HG03039 (cell line): ENCODE results near the gene EXOC2.
"Not testable (repeated sequence)": the region's sequence is repeated elsewhere in the genome, so short reads cannot be mapped to it uniquely, and the experiment has no call there.

Experiments used
- ATAC-seq: cut with Tn5 transposase; IDR thresholded peaks from one replicate; pipeline ENCODE4 v1.9.1; 2021; ENCODE audit warnings: mild to moderate bottlenecking, moderate library complexity; ENCODE audit not compliant: unreplicated experiment

The EXOC2 gene

DNA sequence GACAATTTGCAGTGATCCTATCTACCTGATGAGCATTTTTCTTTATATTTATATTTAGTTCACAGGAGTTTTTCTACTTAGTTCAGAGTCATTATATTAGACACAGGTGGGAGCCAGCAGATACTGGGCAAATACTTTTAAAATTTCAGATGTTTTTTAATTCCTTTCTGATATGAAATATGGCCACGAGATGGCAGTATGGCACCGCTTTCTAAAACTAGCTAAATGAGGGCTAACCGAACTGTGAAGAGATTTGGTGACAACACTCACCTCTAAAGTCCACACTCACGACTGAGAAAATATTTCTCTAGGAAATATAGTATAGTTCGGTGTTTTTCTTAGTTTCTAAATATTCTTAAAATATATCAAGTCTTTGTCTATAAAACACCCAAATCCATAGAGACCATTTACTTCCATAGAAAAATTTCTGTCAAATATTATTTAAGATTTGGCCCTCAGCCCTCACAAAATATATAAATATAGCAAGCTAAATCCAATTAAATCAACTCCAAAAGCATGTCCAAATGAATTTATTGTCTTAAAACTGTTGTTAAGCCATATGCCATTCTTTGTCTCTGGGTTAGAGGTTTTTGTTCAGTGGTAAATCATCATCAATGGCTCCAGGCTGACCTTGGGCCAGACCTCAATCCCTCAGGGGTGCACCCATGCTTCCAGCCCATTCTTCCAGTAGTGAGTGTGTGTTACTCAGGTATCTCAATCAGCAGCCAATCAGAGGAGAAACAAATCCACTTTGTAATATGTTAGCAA lies 99.6 kb downstream of the EXOC2 start:
- ATAC-seq = no peak

DNA sequence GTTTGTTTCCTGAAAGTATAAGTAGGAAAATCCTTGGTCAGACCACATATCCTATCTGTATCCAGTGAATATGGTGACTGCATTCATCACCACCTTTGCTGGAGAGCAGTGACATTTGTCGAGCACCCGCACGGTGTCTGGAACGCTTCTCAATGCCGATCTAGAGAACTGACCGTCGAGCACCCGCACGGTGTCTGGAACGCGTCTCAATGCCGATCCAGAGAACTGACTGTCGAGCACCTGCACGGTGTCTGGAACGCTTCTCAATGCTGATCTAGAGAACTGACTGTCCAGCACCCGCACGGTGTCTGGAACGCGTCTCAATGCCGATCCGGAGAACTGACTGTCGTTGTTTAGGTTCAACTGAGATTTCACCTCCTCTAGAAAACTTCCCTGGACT lies 103.8 kb downstream of the EXOC2 start:
- ATAC-seq = no peak

- no peak for ATAC-seq
These were observed 106.4 kb downstream of the EXOC2 start for GRCh38 chr6:586553-586952.

DNA sequence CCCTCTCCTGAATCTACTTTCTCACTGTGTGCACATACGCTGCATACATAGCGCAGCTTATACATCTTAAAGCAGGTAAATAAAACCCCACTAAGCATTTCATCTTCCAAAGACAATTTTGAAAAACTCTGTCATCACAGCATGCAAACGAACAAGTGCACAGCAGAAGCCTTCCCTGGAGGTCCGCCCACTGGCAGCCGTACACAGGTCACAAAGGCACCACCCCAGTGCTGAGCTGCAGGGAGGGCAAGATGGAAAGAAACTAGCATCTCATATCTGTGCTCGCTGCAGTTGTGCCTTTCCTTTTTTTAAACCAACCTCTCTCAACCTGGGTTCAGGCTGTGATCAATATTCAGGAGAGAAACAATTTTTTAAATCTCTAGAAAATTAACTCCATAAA lies 109.3 kb downstream of the EXOC2 start:
- no peak for ATAC-seq

- ATAC-seq = no peak
These were observed 109.8 kb downstream of the EXOC2 start for GRCh38 chr6:583116-583515.

DNA sequence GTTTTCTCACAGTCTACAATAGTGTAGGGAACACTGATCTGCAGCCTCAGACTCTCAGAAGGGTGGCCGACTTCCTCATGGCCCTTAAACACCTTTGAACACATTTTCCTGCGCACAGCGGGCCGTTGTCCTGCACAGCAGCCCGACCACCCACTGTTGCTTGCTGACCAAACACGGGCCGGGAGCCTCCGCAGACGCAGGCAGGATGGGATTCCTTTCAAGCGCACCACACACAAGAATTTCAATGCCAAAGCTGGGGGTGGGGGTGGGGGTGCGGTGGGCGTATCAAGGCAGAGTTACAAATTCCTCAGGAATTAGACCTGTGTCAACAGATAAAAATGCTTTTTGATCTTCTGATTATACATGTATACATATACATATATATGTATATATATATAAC lies 110.6 kb downstream of the EXOC2 start:
- ATAC-seq = no peak

DNA sequence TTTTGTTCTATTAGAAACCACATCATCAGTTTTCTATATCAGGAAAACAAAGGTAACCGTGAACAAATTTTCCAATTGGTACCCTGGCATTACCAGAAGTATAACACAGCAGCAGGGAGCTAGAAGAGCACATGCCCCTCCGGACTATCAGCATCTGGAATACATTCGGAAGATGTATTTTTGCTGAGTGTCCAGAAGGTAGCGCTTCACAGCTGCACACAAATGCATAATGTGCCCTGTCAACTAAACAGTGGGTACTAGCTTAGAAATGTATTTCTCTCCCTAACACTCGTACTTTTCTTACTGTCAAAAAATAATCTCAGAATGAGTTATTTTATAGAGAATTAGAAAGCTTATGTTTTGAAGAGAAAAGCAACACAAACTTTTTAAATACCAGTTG lies 113.6 kb downstream of the EXOC2 start:
- no peak for ATAC-seq

DNA sequence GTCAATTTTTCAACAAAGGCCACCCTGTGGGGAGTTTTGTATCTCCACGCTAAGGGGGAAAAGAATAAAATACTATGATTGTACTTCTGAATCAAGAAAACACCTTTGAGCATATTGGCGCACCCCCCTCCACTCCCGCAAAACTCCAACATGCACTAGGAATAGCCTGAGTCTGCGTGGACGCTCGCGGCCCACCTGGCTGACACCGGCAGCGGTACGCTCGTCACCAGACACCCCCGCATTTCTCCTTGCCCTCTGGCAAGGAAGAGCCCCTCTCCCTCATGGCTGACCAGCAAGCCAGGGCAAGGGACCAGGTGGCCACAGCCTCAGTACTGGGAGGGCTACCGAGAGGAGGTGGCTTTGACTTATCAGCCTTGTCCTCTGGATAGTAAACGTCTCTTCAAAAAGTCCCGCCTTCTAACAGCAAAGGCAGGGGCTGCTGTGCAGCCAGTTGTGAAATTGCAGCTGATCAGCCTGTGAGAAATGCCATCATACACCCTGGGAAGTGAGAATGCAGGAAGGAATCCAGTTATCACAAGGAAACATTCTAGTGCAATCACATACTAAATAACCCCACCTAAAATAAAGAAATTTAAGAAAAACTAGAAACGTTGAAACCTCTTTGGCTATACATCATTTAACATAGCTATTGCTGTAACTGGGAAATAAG lies 120.2 kb downstream of the EXOC2 start:
- ATAC-seq = no peak

- no peak for ATAC-seq
These were observed 121.0 kb downstream of the EXOC2 start for GRCh38 chr6:571892-572291.

DNA sequence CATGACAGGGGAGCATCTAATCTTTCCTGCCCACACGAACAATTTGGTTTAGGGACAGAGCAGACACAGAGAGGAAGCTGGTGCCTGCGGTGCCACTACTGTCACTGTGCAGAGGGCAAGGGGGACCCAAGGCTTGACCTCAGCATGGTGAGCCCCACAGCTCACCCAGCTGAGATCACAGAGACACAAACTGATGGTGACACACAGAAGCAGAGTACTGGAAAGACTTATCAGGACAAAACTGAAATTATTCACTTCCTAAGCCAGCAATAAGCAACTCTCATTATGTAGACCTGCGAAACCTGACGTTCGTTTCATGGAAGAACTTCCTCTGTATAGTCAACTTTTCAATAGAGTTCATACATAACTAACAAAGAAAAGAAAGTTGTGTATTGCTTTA lies 122.1 kb downstream of the EXOC2 start:
- no peak for ATAC-seq

DNA sequence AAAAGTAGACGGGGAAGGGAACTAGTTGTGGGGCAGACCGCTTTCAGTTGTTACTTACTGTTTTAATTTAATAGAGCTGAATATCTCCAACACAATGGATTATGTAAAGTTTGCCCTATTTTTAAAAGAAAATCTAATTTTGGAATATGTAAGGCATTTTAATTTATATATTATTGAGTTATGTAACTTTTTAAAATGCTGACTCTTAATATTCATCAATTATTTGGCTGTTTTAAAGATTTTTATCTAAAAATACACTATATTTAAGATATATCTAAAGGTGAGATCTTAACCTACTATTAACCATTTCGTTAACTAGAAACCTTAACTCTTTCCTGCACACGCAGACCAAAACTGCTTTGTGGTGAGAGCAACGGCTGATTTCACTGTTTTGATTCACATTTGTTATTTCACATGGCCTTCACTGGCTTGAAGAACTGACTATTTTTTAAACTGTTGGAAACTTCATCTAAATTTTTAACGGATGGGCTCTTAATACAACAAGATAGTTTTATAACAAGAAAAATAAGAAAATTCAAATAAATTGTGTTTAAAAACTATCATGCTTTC lies 123.9 kb downstream of the EXOC2 start:
- ATAC-seq = no peak

DNA sequence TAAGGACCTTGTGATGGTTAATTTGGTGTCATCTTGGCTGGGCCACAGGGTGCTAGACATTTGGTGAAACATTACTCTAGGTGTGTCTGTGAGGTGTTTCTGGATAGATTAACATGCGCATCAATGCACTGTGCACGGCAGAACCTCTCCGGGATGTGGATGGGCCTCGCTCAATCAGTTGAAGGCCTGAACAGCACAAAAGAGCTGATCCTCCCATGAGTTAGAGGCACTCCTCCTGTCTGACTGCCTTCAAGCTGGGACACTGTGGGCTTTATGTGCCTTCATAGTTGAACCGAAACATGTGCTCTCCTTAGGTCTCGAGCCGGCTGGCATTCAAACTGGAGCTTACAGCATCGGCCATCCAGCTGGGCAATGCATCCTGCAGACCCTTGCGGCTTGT lies 124.9 kb downstream of the EXOC2 start:
- ATAC-seq = no peak

DNA sequence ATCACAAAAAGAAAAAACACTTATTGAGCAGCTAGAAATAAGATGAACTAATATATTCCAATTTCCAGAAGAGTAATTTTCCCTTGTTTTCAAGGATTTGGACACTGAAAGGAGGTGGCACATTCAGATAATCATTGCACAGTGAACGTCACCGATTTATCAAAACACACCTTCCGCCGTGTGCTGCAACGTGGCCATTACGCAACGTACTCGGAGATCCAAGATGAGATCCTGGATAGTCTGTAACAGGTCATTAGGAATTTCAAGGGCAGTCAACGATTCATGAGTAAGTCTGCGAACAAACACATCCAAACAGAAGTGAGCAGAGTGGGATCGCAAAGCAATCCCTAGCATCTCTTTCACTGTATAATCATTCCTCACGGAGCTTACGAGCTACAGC lies 129.1 kb downstream of the EXOC2 start:
- no peak for ATAC-seq

DNA sequence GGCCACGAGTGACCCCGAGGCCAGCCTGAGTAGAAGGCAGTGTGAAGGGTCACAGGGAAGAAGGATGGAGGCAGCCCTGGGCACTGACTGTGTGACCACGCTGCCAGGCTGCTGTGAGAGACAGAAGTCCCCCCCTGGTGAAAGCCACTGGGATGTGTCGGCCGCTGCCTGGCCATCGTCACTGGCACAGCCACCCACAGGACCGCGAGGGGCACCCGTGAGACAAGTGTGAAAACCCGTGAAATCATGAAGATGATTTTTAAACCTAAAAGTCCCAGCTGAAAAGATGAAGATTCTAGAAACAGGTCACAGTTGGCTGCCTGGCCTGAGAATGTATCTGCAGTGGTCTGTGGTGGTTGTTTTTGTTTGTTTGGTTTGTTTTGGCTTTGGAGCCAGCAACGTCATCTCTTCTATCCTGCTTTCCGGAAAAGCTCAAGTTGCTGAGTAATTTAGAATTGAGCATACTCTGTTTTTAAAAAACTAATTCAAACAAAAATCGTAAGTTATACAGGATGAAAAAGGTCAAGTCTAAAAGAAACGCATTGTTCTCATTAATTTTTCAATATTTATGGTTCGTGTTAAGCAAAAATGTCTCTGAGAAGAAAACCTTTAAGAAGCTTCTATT lies 130.8 kb downstream of the EXOC2 start:
- ATAC-seq = no peak

- ATAC-seq = not testable (repeated sequence)
These were observed 131.6 kb downstream of the EXOC2 start for GRCh38 chr6:561335-561734.

DNA sequence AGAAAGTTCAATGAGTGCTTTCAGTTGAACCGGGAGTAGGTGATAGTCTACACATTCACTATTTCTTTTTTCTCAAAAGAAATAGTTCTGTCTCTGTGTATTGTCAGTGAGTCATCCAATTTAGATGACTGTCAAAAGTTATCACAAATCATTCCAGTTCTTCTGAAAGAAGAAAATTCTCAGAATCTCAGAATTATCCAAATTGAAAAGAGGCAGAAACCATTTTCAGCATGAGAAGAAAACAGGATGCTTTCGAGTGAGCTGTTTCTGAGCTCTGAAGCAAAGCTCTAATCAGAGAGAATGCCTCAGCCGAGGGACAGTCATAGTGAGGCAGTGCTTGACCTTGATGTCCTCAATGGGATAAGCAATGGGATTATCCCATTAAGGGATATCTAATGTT lies 134.0 kb downstream of the EXOC2 start:
- no peak for ATAC-seq

- no peak for ATAC-seq
These were observed 134.8 kb downstream of the EXOC2 start for GRCh38 chr6:558089-558488.

GRCh38 chr6:551829-552350 lies 141.0 kb downstream of the EXOC2 start:
- ATAC-seq = no peak

DNA sequence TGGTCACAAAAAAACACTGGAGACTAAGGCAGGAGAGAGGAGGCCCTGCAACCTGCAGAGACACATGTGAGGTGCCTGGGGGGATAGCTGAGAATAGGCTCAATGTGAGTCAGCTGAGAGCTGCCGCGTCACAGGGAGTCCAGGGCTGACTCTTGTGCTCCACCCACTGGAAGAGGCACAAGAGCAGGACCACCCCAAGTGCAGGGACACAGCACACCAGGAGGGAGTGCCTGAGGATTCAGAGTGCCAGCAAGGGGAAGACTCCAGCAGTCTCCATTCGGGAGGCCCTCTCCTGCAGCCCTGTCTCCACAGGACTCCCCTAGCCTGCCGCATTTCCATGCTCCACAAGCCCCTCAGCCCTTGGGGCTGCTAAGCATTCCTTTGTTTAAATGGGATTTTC lies 141.5 kb downstream of the EXOC2 start:
- ATAC-seq = no peak

DNA sequence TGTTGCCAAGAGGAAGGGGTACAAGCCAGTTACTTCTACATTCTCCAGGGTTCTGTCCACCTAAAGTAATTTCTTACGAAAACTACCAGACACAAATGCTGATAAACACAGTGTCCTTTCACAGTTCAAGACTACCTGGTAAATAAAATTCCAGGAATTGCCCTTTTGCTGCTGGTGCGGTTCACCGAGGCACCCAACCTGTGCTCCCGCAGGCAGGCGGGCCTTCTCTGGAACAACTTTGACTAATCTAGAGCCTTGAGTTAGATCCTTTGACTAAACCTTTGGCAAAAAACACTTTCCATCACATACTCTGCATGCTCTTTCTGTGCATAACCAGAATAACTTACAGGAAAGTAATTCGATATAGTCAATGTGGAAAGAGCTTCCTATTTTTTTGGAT lies 143.0 kb downstream of the EXOC2 start:
- no peak for ATAC-seq

- ATAC-seq = no peak
These were observed 144.4 kb downstream of the EXOC2 start for GRCh38 chr6:548517-548916.

DNA sequence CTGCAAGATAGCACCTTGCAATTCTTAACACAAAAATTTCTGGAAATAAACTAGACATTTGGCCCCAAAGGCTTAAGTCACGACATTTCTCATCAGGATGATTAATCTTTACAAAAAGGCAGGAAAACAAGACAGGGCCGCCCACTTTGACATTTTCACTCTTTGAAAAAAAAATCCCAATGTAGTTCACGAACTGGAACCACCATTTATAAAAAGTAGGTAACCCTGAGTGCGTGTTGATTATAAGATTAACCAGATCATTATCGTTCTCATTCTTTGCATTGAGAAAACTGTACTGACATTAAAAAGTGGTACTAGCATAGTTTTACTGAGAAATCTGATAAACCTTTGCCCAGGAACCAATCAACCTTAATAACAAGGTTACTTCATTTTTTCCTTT lies 144.8 kb downstream of the EXOC2 start:
- no peak for ATAC-seq
